Hematopoietic multipotent progenitor cell treated with erythropoietin and hydrocortisone succinate and interleukin-3 and kit ligand, for 6 days (in vitro differentiated cells): ENCODE results near the gene USE1.
"Not testable (repeated sequence)": the region's sequence is repeated elsewhere in the genome, so short reads cannot be mapped to it uniquely, and the experiment has no call there.

Experiments used
- DNase-seq: peaks from one replicate; pipeline ENCODE4 v3.0.0-alpha.2; 2015

Gene USE1, protein sequence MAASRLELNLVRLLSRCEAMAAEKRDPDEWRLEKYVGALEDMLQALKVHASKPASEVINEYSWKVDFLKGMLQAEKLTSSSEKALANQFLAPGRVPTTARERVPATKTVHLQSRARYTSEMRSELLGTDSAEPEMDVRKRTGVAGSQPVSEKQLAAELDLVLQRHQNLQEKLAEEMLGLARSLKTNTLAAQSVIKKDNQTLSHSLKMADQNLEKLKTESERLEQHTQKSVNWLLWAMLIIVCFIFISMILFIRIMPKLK

DNA sequence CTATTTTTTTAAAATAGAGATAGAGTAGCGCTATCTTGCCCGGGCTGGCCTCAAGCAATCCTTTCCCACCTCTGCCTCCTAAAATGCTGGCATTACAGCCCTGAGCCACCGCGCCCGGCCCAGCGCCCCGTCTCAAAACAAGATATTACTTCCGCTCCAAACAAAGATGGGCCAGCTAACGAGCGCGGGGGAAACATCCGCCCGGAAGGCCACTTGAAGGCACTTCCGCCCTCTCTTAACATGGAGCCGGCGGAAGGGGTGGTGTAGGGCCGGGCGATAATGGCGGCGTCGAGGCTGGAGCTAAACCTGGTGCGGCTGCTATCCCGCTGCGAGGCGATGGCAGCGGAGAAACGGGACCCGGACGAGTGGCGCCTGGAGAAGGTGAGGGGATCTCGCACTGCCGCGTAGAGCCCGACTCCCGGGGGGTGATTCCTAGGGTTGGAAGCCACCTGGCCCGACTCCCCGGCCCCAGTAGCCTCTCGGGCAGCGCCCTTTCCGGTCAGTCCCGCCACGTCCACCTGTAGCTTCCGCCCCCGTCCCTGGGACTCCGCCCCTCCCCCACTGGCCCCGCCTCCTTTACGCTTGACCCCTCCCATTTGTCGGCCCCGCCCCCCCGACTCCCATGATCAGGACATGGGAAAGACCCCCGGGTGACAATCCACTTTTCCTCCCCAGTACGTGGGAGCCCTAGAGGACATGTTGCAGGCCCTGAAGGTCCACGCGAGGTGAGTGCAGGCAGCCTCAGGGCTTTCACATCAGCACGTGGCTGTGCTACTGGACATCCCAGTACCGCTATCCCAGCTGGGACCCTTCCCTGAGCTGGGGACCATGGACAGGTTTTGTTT is at the start of gene USE1:
Gene USE1, plus strand, starts transcription at position 231 of the 845 bp plus-strand sequence. Its CDS starts 49 bp downstream, at position 280.
- peak; percentile 98 for DNase-seq

DNA sequence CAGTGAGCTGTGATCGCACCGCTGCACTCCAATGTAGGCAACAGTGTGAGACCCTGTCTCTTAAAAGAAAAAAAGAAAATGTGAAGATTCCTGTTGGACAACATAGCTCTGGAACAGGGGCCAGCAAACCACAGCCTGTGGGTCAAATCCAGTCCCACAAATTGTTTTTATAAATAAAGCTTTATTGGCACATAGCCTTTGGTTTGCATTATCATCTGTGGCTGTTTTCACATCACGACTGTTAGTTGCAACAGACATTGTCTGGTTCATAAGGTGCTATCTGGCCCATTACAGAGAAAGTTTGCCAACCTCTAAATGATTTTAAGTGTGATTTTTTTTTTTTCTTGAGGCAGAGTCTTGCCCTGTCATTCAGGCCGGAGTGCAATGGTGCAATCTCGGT is 49.4 kb upstream of the USE1 start:
- DNase-seq = no peak

DNA sequence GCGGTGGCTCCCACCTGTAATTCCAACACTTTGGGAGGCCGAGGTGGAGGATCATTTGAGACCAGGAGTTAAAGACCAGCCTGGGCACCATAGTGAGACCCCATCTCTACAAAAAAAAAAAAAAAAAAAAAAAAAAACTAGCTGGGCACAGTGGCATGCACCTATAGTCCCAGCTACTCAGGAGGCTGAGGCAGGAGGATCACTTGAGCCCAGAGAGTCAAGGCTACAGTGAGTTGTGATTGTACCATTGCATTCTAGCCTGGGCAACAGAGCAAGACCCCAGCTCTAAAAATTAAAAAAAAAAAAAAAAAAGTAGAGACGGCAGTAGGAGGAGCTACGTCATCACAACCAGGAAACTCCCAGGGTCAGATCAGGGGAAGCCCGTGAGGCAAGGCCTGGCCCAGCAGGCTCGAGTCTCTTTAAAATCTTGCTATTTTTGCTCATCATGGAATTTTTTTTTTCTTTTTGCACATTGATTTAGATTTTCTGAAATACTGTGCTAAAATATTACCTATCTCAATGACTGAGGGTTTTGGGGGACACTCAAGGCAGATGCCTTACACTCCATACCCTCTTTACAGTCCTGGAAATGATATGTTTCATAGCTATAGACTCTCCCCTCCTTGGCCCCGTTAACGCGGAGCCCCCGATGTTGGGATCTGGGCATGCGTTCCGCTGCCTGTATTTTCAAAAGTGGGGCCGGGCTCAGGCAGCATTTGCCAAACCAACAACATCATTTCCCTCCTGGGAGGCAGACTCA is 44.4 kb upstream of the USE1 start:
- no peak for DNase-seq

DNA sequence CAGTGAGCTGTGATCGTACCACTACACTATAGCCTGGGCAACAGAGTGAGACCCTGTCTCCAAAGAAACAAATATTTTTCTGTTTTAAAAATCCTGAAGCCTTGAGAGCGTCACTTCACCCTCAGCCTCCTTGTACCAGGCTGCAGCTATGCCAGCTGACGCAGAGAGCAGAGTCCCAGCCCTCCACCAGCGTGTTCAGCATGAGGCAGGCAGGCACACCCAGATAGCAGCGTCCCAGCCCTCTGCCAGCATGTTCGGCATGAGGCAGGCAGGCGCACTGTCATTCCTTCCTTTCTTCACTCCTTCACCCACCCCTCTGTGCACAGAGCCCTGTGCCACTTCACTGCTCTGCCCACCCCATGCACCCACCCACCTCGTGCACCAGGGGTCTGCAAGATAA is 43.3 kb upstream of the USE1 start:
- no peak for DNase-seq

DNA sequence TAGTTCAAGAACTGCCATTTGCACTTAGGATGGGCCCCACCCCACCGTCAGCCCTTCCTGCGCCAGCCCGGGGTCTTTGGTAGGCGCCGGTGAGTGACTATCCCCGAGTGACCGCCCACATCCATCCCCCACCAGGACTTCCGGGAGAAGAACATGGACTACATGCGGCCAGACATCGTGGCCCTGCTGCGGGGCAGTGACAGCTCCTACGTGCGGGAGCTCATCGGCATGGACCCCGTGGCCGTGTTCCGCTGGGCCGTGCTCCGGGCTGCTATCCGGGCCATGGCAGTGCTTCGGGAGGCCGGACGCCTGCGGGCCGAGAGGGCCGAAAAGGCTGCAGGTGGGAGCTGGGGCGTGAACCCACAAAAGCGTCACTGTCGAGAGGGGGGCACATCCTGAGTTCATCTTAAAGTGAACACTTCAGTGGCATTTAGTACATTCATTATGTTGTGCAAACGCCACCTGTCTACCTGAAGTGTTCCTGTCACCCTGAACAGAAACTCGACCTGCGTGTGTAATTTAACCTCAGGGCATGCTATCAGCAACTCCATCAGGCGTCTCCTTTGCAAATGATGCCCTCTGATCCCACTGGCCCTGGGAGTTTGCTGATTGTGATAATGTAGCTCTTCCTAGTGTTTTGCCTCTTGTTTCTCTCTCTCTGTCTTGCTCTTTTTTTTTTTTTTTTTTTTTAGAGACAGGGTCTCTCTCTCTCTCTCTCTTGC is 42.4 kb upstream of the USE1 start:
- no peak for DNase-seq

DNA sequence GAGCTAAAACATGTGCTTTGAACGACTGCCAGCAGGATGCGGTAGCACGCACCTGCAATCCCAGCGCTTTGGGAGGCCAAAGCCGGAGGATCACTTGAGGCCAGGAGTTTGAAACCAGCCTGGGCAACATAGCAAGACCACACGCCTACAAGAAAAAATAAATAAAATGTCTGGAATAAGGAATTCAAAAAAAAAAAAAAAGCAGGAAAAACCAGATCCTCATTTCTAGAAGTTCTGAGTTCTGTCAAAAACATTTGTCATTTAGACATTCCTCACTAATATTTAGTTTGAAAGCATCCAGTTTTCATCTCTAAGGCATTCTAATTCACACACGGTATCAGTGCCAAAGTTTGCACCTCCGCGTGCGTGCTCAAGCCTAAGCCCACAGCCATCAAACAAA is 36.9 kb upstream of the USE1 start:
- DNase-seq = no peak

DNA sequence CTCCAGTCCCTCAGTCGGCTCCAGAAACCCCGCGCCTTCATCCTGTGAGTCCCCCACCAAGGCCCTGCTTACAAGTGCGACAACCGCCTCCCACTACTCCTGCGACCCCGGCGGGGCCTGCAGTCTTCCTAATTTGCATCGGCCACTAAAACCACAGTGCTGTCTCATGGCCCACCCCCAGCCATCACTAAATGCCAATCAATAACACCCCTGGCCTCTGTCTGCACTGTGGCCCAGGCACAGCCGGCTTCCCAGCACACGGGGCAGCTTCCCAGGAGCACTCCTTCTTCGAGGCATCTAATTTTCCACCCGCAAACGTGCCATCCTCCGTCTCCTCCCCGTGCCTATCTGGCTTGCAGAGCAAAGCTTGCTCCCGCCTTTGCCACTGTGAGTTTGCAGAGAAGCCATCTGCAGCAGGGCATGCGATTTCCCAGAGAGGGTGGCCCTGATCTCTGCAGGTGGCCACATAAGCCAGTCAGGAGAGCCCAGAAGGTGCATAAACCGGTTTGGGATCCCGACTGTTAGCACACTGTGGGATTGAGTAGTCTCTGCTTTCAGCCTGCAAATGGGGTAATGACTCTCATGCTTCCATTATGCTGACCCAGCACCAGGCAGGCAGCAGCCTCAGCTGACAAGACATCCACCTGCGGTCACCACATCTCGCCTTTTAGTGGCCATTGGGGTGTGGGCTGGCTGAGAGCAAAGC is 34.0 kb upstream of the USE1 start:
- no peak for DNase-seq

DNA sequence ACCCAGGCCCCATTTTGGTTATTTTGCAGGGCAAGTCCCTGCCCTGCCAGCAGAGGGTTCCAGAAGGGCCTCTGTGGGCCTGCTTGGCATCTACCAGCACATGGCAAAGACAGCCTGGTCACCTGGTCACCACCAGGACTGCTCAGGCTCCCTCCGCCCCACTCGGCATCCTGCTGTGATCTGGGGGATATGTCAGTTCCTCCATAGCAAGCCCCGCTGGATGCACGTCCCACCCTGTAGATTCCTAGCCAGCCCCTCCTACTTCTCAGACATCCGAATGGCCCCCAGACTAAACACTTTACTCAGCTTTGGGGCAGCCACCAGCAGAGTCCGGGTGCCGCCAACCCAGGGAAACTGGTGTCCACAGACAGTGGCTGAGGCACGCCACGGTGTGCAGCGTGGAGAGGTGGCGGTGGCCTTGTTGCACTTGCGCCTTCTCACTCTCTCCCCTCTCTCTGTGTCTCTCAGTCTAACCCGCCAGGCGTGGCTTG is 31.8 kb upstream of the USE1 start:
- peak; percentile 42 for DNase-seq

DNA sequence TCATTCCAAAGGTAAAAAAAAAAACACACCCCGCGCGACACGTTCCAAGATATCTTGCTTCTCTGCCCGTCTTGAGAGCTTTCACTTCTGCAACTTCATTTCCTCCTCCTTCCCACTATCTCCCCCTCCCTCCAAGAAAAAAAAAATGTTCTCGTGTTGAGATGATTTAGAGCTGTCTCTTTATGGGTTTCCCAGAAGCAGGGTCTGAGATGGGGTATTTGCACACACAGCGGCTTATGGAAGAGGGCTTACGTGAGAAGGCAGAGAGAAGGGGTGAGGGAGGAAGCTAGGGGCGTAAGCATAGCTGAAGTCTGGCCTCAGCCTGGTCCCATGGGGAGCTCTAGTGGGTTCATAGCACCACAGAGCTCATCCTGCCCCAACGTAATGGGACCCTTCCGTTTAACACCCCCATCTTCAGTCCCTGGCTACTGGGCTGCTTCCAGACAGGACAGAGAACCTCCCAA is 31.3 kb upstream of the USE1 start:
- peak; percentile 33 for DNase-seq

DNA sequence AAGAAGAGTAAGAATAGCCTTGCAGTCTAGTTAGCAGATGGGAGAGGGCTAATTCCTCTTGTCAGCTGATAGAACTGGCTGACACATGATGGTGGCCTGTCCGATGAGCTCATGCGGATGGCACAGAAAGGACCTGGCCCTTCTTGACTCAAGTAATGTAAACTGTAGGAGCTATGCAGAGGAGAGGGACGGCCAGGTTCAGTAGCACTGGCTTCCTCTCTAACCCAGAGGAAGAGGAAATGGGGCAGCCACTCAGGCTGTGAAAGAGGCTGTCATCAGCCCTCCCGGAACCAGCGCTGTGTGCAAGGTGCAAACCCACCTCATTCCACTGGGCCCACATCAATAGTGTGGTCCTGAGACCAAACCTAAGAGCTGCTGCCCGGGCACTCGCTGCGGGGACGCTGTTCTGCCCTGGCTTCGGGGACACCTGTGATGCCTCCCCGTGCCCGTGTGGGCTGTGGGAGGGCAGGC is 30.8 kb upstream of the USE1 start:
- DNase-seq = no peak

DNA sequence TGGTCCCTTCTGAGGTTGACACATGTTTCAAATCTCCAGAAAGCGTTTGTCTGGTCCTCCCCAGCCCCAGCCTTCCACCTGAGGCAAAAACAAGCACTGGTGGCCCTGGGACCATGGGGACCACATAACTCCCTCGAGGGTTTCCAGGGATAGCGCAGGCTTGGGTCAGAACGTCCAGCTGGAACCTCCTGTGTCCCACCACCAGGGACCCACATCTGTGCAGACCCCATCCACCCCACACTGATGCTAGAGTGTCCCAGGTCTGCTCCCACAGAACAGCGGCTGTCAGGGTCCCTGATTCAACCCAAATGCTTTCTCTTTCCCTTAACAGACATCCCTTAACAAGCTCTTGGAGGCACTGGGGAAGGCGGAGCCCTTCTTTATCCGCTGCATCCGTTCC is 29.6 kb upstream of the USE1 start:
- DNase-seq = no peak

DNA sequence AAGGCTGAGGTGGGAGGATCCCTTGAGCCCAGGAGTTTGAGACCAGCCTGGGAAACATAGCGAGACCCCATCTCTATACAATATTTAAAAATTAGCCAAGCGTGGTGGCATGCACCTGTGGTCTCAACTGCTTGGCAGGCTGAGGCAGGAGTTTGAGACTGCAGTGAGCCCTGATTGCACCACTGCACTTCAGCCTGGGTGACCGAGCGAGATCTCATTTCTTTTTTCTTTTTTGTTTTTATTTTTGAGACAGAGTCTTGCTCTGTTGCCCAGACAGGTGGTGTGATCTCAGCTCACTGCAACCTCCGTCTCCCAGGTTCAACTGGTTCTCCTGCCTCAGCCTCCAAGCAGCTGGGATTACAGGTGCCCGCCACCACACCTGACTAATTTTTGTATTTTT is 23.4 kb upstream of the USE1 start:
- DNase-seq = not testable (repeated sequence)

DNA sequence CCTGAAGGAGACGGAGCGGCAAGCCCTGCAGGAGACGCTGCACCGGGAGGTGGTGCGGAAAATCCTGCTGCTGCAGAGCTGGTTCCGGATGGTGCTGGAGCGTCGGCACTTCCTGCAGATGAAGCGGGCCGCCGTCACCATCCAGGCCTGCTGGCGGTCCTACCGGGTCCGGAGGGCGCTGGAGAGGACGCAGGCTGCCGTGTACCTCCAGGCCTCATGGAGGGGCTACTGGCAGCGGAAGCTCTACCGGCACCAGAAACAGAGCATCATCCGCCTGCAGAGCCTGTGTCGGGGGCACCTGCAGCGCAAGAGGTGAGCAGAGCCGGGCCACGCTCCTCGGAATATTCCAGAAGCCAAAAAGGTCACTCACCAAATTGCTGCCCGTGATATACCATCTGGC is 22.4 kb upstream of the USE1 start:
- DNase-seq = no peak

DNA sequence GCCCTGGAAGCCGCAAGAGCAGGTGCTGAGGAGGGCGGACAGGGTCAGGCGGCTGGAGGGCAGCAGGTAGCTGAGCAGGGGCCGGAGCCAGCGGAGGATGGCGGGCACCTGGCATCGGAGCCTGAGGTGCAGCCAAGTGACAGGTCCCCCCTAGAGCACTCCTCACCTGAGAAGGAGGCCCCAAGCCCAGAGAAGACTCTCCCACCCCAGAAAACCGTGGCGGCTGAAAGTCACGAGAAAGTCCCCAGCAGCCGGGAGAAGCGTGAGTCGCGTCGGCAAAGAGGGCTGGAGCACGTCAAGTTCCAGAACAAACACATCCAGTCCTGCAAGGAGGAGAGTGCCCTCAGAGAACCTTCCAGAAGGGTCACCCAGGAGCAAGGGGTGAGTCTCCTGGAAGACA is 20.5 kb upstream of the USE1 start:
- DNase-seq = no peak

DNA sequence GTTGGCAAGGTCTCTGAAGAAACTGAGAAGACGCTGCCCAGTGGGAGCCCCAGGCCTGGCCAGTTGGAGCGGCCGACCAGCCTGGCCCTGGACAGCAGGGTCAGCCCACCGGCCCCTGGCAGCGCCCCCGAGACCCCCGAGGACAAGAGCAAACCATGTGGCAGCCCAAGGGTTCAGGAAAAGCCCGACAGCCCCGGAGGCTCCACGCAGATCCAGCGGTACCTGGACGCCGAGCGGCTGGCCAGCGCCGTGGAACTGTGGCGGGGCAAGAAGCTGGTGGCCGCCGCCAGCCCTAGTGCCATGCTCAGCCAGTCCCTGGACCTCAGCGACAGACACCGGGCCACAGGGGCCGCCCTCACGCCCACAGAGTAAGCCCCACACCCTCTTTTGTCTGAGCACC is 20.1 kb upstream of the USE1 start:
- no peak for DNase-seq

DNA sequence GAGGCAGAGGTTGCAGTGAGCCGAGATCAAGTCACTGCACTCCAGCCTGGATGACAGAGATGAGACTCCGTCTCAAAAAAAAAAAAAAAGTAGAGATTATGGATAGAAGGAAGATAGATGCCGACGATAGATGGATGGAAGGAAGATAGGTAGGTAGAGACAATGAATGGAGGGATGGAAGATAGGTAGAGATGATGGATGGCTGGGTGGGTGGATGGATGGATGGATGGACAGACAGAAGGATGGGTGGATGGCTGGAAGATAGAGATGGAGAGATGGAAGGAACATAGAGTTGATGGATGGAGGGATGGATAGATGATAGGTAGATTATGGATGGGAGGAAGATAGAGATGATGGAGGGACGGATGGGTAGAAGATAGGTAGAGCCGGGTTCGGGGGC is 18.5 kb upstream of the USE1 start:
- no peak for DNase-seq

DNA sequence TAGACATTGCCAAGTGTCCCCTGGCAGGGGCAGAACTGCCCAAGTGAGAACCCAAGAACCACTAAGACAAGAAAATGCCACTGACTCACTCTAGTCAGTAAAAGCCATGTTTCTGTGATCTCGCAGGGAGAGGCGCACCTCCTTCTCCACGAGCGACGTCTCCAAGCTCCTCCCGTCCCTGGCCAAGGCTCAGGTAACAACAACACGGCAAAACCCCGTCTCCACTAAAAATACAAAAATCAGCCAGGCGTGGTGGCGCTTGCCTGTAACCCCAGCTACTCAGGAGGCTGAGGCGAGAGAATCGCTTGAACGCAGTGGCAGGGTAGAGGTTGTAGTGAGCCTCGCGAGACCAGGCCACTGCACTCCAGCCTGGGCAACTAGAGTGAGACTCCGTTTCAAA is 17.5 kb upstream of the USE1 start:
- no peak for DNase-seq

DNA sequence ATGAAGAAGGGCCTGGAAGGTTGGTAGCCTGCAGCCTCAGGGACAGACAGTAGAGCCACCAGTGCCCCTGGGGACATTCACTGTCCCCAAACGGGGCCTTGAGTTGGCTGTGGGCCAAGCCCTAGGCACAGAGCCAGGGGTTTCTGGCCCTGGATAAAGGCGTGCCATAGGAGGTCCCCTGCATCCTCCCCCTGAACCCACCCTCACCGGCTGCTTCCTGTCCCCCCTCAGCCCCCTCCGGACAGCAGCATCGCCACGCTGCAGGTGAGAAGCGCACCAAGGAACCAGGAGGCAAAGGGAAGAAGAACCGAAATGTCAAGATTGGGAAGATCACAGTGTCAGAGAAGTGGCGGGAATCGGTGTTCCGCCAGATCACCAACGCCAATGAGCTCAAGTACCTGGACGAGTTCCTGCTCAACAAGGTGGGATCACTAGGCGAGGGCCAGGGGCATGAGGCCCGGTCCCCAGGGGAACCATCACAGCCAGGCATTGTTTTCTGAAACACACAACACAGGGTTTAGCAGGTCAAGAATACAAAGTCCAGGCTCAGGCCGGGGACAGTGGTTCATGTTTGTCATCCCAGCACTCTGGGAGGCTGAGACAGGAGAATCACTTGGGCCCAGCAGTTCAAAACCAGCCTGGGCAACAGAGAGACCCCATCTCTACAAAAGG is 14.6 kb upstream of the USE1 start:
- DNase-seq = no peak

DNA sequence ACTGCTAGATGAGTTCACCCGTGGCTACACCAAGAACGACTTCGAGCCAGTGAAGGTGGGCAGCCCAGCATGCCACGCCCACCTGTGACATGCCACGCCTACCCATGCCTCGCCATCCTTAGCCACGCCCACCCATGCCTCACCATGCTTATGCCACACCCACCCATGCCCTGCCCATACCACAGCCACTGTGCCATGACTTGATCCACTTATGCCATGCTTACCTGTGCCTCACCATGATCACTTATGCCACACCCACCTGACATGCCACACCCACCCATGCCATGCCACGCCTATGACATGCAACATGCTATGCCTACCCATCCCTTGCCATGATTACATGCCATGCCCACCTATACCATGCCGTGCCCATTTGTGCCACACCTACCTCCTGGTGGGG is 12.9 kb upstream of the USE1 start:
- peak; percentile 75 for DNase-seq

DNA sequence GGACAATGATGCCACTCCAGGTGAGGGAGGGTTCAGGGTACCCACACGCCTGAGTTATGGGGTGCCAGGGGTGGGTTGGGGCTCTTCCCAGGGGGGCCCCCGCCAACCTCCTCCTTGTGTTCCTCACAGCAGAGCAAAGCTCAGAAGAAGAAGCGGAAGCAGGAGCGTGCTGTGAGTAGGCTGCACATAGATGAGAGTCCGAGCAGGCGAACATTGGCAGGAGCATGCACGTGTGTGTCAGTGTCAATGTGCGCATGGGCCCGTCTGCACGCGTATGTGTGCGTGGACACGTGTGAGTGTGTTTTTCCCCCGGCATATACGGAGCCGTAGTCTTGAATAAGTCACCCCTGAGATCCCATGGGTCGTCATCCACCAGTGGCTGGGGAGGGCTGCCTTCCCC is 12.4 kb upstream of the USE1 start:
- no peak for DNase-seq
